Epithelial cell of proximal tubule (primary cell): ENCODE results near the gene PAX7. TPM values are rescaled to one million over a fixed set of nuclear protein-coding genes. Genes with fewer than 3 reads are reported as not detected.
A peak's percentile ranks its signal among the peaks of the same experiment; 100 is the strongest.

Experiments used
- DNase-seq: peaks from one replicate; pipeline ENCODE4 v3.0.0-alpha.2; 2011; ENCODE audit warnings: low read depth
- H3K4me3 ChIP-seq: 2 replicates; pipeline ENCODE4 v1.5.1; 2011; ENCODE audit warnings: low read depth, mild to moderate bottlenecking, low read length
- total RNA-seq: library from RNA; depleted of rRNA; stranded (reverse); fragments of >200 nt; gene quantifications from 2 replicates; pipeline ENCODE4 v1.2.3, GENCODE V29; 2015
- TF ChIP-seq, protein P1 (sequence below): conservative IDR thresholded peaks from 2 replicates; pipeline ENCODE4 v1.5.1; 2012; ENCODE audit warnings: low read depth, mild to moderate bottlenecking, low read length

Gene PAX7
- total RNA-seq, 1 donor from 2014 or later = not detected

GRCh38 chr1:18597160-18598042, 33.2 kb upstream of the PAX7 start:
- TF ChIP-seq, protein P1, sequence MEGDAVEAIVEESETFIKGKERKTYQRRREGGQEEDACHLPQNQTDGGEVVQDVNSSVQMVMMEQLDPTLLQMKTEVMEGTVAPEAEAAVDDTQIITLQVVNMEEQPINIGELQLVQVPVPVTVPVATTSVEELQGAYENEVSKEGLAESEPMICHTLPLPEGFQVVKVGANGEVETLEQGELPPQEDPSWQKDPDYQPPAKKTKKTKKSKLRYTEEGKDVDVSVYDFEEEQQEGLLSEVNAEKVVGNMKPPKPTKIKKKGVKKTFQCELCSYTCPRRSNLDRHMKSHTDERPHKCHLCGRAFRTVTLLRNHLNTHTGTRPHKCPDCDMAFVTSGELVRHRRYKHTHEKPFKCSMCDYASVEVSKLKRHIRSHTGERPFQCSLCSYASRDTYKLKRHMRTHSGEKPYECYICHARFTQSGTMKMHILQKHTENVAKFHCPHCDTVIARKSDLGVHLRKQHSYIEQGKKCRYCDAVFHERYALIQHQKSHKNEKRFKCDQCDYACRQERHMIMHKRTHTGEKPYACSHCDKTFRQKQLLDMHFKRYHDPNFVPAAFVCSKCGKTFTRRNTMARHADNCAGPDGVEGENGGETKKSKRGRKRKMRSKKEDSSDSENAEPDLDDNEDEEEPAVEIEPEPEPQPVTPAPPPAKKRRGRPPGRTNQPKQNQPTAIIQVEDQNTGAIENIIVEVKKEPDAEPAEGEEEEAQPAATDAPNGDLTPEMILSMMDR = peak; percentile 92
- no peak for DNase-seq
- H3K4me3 ChIP-seq = no peak overlapping the region

GRCh38 chr1:18599086-18599485, 31.6 kb upstream of the PAX7 start:
- no peak overlapping the region for H3K4me3 ChIP-seq
- no peak for DNase-seq
- TF ChIP-seq, protein P1 = no peak

DNA sequence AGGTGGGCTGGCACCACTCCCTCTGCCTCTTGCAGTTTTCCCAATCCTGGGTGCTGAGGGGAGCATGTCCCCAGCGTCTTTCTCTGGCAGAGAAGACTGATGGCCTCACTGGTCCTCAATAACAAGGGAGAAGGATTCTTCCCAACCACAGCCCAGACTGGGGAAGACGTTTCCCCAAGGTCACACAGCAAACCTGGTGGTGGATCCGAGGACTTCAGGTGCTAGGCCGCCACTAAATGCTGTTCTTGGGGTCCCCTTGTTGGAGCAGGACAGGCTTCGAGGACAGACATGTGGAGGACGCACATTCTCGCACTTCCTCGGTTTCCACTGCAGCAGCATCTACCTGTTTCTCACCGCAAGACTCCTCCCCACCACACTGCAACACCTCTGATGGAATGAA, 30.9 kb upstream of the PAX7 start:
- DNase-seq = no peak
- TF ChIP-seq, protein P1 = no peak
- no peak overlapping the region for H3K4me3 ChIP-seq

DNA sequence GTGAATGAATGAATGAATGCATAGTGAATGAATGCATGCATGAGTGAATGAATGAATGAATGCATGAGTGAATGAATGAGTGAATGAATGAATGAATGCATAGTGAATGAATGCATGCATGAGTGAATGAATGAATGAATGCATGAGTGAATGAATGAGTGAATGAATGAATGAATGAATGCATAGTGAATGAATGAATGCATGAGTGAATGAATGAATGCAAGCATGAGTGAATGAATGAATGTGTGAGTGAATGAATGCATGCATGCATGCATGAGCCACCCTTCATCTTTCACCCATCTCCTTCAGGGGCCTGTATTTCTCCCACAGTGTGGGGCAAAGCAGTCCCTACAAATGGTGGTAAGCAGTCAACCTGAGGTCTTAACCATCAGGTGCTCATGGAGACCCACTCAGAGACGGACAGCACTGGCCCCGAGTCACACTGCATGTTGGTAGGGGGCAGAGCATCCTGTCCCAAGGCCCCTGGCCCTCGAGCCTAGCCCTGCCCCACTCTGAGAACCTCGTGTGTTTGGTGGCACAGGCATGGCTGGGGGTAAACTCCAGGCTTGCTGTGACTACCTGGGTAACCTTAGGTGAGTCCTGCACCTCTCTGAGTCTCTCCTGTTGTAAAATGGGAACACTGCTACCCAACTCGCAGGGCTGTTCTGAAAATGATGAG, 28.0 kb upstream of the PAX7 start:
- DNase-seq = no peak
- H3K4me3 ChIP-seq = no peak overlapping the region
- TF ChIP-seq, protein P1 = no peak

- no peak for DNase-seq
- no peak overlapping the region for H3K4me3 ChIP-seq
- TF ChIP-seq, protein P1 = no peak
These were observed 27.3 kb upstream of the PAX7 start for GRCh38 chr1:18603212-18603852.

- TF ChIP-seq, protein P1 = no peak
- no peak for DNase-seq
- H3K4me3 ChIP-seq = no peak overlapping the region
These were observed 24.0 kb upstream of the PAX7 start for GRCh38 chr1:18606443-18607288.
